Neural cell (in vitro differentiated cells): Measurements from ENCODE around the gene SPAG7.

Experiments
- CTCF ChIP-seq: fragments of 450-650 bp; IDR thresholded peaks from 2 replicates; pipeline ENCODE4 v1.5.1; 2014; ENCODE audit warnings: antibody characterized with exemption, mild to moderate bottlenecking, moderate library complexity; ENCODE audit not compliant: poor library complexity, severe bottlenecking
- POLR2AphosphoS5 ChIP-seq: IDR thresholded peaks from 2 replicates; pipeline ENCODE4 v1.6.1; 2012

GRCh38 chr17:4974115-4974670, 6.6 kb upstream of the SPAG7 start:
- TF ChIP-seq CTCF: no peak
- no peak for TF ChIP-seq POLR2AphosphoS5
